ENCODE data around the gene SLC7A14.

Gene SLC7A14

DNA sequence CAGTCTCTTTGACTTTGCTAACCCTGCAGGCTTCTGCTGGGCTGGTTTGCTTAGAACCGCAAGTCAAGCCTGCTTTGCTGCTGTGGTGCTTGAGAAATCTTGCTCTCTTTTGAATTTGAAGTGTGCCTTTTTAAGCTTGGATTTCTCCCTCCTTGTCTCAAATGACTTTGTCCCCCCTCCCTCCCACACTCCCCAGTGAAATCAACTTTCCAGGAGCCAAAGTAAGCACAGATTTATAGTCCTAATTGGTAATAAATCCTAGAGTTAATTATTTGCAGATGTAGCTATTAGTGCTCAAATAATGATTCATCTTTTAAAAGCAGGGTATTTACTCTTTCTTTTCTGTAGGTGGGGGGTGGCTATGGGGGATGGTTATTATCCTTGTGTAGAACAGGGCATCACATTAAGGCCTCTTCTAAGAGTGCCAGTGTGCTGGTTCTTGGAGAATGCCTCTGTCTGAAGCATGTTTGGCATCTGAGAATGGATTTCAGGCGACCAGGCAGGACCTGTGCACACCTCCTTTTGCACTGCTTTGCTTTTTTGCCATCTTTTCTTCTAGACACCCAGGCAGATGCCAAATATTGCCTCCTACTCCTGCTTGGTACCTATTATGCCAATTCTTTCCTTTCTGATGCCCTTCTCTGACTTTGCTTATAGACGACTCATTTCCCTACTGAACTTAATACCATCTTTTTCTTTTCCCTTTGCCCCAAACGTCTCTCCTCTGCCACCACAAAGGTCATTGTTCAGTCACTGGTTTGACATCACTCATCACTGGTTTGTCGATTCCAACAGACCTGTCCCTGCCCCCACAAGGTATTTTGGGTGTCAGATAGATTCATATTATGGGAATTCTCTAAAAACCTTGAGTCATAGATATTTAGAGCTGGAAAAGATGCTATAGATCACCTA, 116.5 kb downstream of the SLC7A14 start:
- DNase-seq = no peak

DNA sequence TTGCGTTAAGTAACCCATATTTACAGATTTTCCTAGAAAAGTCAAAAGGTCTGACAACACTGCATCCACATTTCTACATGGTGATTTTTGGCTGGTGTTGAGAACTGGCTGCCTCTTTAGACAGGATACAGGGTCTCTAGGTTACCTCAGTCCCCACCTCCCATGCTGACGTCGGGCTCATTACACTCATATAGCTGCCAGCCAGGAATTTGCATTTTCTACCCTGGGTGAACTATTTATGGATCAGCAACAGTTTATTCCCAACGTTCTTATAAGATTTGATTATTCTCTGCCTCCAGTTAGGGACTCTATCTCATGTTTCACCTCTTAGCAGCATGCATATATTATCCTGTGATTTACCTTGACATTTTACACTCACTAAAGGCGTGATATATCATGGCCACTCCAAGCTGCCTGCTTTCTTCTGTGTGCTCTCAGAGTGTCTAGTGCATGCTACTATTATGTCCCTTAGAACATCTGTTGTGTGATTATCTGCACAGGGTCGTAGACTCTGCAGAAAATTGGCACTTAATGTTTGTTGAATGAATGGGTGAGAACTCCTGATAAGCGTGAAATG, 118.2 kb downstream of the SLC7A14 start:
- DNase-seq = no peak

DNA sequence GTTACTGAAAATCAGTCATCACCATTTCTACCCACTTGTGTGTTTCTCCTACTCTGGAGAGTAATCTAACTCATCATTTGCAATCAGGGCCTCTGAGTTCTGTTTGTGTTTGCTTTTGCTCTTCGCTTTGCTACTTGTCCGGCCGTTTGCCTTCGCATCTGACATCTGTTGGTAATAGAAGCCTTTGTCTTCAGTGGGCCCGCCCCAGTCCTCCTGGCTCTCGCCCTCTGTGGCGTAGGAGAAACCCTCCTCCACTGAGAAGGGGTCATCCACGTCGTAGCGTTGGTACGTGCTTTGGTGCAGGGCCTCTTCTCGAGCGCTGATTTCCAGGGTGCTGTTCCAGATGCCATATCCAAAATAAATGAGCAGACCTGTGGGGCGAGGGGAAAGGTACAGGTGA, 118.9 kb downstream of the SLC7A14 start:
- no peak for DNase-seq

DNA sequence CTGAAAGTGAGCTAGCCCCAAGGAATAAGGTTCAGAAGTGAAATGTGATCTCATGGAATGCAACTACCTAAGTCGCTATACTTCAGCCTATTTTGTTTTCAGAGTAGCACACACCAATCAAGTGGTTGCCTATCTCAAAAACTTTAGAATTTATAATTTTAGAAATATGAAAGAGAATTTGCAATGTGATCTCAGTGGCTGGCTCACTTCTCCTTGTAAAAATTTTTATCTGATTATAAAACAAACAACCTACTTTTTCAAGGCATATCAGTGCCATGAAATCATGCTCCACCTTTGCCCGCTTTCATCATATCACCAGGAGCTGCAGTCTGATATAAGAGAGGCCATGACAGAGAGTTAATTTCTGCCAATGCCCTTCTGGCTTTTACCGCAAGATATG, 119.9 kb downstream of the SLC7A14 start:
- no peak for DNase-seq

DNA sequence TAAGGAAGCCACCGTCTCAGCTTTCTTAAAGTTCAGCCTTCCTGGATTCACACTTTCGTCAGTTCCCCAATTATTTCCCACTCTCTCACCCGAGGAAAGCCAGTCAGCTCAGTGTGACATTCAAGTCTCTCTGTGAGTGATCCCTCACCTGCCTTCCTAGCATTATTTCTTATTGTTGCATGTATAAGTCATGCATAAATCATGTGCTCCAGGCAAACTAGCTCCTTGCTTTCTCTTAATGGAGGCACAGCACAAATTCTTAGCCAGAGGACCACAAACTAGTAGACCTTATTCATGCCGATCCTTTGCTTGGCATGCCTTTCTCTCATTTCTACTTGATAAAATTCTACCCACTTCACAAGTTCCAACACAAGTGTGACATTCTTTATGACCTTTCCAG, 122.9 kb downstream of the SLC7A14 start:
- no peak for DNase-seq

DNA sequence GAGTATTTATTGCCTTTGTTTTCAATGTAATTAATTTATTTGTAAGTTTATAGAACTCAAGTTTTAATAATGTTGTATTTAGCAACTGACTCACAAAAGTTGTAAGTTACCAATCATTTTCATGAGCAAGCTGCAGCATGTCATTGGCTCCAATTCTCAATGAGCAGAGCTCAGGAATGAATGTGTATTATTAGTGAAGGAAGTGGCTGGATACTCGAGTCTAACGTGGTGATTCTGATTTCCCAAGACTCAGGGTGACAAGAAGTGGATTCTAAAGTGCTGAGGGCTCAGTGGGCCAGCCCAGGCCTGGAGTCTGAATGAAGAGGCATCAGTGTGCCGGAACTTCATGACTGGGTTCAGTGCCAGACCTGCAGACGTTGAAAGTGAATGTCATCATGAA, 127.6 kb downstream of the SLC7A14 start:
- no peak for DNase-seq

DNA sequence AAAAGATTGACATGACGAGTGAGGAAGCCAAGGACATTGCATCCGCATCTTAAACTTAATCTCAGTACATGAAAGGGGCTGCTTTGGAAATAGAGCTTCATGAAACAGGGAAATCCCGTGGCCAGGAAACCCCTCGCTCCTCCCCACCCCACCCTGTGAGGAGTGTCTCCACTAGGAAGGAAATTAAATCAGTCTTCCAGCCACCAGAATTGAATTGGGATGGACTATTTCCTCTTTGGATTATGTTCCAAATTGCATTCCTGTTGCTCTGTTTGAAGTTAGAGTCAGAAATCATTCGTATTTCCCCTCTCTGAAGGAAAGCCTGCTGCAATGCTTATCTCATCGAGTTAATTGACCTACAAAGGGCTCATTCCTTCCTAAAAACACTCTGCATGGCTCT, 131.4 kb downstream of the SLC7A14 start:
- no peak for DNase-seq

DNA sequence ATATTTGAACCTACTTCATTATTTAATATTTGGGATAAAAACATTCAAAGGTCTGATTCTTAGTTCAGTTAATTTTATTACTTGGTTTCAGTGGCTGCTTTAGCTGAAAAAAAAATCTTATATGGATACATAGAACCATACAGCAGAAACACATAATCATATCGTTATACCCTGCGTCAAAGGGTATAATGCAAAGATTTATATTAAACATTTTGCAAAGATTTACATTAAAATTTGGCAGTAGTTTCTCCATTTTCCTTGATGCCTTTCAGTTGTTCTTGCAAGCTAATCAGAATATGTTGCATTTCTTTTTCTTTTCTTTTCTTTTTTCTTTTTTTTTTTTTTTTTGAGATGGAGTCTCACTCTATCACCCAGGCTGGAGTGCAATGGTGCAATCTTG, 135.8 kb downstream of the SLC7A14 start:
- no peak for DNase-seq

DNA sequence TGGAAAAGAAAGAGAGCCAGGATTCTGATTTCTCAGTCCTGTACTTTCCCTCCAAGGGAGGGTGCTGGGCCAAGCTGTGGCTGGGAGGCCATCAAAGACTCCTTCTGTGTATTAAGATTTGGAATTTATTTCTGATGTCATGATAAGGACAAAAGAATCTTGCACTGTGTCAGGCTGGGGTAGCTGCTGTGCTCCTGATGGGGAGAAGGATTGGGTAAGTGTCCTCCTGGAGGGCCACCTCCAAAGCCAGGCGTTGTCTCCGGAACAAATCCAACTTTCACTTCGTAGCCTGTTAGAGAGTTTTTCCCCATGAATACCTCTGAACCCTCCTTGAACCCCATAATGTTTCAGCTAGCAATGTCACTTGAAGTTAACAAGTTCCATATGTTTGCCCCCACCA, 137.3 kb downstream of the SLC7A14 start:
- no peak for DNase-seq

DNA sequence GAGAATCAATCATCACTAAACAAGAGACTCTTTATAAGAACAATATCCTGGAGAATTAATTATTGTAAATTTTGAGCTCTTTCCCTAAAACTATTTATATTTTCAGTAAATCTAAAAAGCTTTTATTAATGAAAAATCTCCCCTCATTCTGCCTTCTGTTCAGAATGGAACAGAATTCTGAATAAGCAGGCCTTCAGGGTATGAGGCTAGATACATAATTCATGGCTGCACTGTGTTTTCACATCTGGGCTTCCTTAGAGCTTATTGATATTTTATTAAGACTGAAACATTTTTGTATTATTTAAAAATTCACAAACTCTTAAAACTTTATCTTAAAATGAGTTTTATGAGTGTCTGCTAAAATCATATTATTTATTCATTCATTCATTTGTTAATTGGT, 142.4 kb downstream of the SLC7A14 start:
- no peak for DNase-seq

DNA sequence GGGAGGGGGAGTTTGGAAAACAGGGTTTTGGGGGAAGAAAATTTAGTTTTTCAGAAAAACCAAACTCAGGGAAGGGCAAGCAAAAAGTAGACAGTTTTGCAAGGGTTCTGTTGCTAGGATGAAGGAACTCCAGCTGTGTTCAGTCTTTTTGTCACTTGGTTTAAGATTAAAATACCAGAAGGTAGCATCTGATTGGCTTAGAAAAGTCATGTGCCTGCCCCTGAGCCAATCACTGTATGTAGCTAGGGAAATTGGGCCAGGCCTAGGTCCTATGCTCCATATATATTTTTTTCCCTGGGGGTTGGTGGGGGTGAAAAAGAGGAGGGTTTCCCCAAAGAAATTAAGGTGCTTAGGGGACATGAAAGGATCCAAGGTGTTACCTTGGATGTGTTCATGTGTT, 142.9 kb downstream of the SLC7A14 start:
- no peak for DNase-seq

DNA sequence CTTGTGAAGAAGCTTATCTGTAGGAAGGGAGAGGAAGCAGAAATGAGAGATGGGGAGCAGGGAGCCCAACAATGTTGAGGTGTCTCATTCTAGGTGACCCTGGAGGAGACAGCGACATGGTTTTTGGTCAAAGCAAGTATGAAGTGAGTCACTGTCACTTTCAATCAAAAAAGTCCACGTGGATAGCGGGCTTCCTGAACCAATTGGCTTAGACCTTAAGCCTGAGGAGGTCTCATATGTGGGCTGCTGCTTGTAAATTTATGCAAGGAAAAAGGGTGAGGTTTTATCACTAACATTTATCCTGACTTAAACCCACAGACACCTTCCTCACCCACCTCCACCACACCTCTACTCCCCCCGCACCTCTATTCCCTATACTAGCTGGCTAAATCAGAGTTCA, 144.5 kb downstream of the SLC7A14 start:
- no peak for DNase-seq

DNA sequence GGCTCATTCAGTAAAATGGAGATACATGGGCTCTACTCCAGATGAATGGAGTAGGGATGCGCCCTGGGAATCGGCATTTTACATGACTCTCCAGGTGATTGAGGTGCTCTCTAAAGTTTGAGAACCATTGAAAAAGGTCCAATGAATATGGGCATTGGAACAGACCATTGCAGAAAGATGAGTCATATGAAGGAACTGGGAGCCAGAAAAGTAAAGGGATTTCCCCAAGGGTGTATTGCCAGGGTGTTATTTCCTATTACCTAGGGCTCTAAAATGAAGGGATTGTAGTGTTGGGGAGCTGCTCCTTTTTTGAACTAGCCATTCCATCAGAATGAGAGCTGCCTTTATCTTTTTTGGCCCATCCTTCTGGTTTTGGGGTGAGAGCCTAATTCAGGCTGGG, 145.5 kb downstream of the SLC7A14 start:
- no peak for DNase-seq

DNA sequence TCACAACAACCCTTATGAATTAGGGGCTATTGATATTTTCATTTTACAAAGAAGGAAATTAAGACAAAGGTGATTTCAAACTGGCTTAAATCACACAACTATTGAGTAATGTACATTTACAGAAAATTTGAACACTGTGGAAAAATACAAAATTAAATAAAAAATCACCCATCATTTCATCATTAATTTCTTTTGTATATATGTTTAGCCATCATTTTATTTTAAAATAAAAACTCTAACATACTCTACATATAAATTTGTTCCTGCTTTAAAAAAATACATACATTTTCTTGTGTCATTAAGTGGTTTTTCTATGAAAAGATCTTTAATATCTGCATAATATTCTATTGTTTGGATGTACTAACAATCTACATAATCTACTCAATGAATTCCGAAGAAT, 147.0 kb downstream of the SLC7A14 start:
- DNase-seq = no peak

DNA sequence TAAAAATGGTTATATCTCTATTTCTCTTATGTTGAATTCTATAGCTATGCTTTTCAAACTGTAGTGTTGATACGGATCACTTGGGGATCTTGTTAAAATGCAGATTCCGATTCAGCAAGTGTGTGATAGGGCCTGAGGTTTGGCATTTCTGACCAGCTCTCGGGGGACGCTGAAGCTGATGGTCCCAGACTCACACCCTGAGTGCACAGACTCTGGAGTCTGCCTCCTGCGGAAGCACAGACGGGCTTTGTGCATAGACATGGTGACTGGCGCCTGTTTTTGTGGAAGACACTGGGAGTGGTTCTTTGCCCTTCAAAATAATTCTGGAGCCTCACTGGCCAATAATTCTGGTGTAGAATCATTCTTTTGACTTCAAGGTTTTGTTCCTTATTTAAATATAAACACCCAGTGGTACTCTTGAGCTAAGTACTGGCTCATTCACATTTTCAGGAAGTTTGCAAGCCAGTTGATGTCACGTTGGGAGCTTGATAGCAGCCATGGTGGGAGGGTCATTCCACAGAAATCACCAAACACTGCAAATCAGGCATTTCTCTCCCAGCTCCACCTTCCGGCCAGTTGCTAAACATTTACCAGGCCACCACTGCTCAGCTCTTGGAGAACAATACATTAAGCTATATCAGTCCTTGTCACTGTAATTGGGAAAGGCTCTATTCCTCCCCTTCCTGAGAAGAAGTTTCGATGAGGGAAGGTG, 148.0 kb downstream of the SLC7A14 start:
- no peak for DNase-seq

DNA sequence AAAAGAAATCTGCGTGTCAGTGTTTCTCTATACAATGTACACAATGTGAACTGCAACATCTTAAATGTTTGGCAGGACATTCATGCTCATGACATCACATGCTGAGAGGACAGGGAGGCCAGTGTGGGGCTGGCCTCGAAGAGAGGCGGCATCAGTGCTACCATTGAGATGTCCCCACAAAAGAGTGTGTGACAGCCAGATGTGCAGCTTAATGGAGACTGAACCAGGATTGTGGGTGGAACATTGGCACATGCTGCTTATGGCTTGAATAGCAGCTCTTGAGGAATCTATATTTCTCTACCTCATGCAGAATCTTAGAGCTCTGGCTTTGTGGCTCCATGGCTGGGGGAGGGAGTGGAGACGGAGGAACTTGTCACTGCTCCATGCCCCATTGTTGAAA, 148.7 kb downstream of the SLC7A14 start:
- no peak for DNase-seq

DNA sequence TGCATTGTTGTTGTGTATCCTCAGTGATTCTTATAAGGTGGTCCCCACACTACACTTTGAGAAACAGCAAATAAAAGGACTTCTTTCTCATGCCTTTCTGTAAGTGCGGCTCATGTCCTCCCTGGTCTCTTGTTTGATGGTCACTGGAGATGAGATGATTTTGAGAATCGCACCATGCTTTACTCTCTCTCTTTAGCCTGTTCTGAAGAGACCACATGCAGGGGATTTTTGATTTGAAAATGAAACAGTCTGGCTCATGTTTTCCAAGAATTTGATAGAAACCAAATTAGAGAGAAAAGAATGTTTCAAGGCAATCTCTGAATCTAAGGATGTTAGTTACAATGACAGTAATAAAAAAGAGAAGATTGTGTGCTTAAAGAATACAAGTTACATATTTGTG, 149.2 kb downstream of the SLC7A14 start:
- no peak for DNase-seq

DNA sequence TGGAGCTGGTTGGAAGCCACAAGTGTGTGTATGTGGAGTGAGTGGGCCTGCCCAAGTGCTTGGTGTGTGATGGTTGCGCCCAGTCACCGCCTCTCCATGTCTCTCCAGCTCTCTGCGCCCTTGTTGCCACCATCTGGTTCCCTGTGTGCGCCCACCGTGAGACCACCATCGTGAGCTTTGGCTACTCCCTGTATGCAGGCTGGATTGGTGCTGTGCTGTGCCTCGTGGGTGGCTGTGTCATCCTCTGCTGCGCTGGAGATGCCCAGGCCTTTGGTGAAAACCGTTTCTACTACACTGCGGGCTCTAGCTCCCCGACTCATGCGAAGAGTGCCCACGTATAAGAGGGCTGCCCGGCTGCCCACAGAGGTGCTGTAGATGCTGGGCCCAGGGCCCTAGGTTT, 153.5 kb downstream of the SLC7A14 start:
- DNase-seq = no peak

DNA sequence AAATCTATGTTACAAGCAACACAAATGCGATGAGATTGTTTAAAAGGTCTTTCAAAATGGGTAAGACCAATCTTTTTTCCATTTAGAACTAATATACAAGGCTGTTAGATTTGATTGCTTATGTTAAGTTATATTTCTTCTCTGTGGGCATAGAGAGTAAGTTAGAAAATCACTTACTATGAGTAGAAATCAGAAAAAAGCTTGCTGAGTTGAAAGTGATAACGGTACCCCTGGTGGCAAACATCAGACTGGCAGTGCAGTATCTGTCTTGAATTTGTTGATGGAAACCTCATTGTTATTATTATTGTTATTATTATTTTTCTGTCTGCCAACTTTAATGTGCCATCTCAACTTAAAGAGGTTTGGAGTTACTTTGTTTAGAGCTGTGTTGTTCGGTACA, 154.8 kb downstream of the SLC7A14 start:
- DNase-seq = no peak

DNA sequence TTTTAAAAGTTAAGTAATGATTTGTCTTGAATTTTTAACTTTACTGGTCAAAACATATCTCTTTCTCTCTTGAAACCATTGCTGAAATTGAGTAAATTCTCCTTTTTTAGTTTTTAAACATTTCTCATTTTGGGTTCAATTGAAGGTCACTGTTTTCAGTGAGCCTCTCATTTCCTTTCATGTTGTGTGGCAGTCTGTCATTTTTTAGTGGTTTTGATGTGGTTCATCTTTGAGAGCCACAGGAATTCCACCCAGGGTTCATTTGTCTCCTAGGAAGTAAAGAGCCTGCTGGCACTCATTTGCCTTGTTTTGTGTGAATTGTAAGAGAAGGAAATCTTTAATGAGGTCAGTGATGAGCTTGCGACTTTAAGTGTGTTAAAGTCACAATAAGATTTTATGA, 156.8 kb downstream of the SLC7A14 start:
- no peak for DNase-seq

DNA sequence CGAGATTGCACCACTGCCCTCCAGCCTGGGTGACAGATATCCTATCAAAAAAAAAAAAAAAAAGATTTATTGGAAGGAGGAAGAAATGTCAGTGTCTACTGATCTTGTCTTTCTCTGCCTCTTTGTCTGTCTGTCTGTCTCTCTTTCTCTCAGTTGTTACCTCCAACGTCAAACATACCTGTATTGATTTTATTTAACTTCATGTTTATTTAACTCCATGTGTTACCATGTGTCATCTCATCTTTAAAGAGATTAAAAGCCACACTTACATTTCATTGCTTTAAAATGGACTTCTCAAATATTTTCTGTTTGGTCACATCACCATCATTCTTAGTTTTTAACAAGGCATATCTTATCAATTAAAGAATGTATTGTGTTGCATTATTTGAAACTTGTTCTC, 157.8 kb downstream of the SLC7A14 start:
- DNase-seq = no peak

DNA sequence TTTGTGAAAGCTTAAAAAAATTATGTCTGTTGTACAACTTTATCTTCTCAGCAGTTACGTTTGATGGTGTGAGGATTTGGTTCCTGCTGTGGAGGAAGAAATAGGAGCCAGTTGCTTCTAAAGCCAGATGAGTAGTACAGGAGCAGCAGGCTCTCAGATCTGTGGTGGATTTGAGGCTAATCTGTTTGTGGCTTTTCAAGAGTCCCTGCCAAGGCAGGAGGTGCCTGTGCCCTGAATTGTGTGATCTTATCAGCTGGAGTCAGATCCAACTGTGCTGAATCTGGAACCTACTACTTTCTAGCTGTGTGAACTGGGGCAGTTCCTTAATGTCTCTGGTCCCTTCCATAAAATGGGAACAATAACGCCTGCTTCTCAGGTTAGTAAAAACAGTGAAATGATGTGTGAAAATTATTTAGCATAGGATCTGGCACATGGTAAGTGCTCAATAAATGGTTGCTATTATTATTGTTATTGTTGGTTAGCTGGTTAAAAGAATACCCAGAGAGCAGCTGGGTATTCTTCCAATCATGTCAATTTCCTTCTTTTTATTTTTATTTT, 159.6 kb downstream of the SLC7A14 start:
- DNase-seq = no peak

DNA sequence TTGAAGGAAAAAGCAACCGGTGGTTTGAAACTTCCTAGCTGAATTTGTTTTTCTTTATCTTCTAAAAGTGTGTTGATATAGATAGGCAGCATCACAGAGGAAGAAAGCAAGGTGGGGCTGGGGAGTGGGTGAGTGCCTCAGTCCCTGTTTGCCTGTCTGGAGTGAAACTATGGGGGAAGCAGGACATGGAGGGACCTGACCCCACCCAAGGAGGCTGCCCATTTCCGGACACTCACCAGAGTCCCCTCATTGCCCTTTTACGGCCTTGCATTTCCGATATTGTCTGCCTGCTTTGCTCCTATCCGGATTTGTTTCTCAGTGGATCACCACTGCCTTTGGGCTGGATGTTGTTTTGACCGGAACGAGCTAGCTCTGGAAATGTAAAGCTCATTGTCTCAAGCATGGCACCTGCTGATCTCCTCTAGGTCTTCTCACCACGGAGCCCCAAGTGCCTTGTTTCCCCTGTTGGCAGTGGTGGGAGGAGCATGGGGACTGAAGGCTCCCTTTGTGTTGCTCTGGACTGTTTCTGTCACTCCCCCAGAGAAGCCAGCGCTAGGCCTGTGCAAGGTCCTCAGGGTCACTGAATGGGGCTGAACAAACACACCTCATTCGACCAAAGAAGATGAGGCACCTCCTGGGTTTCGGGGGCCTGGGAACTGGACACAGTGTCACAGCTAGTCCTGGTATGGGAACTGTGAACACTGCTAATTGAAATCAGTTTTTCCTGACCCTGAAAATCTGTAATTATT, 160.2 kb downstream of the SLC7A14 start:
- no peak for DNase-seq
